ENCODE measurements around the gene INAFM1. TPM values are rescaled to one million over a fixed set of nuclear protein-coding genes. Genes with fewer than 3 reads are reported as not detected.
"Not testable (repeated sequence)": the region's sequence is repeated elsewhere in the genome, so short reads cannot be mapped to it uniquely, and the experiment has no call there.

The INAFM1 gene
- total RNA-seq, 2 experiments from 2014 or later, result 9.8 to 10.6 TPM

DNA sequence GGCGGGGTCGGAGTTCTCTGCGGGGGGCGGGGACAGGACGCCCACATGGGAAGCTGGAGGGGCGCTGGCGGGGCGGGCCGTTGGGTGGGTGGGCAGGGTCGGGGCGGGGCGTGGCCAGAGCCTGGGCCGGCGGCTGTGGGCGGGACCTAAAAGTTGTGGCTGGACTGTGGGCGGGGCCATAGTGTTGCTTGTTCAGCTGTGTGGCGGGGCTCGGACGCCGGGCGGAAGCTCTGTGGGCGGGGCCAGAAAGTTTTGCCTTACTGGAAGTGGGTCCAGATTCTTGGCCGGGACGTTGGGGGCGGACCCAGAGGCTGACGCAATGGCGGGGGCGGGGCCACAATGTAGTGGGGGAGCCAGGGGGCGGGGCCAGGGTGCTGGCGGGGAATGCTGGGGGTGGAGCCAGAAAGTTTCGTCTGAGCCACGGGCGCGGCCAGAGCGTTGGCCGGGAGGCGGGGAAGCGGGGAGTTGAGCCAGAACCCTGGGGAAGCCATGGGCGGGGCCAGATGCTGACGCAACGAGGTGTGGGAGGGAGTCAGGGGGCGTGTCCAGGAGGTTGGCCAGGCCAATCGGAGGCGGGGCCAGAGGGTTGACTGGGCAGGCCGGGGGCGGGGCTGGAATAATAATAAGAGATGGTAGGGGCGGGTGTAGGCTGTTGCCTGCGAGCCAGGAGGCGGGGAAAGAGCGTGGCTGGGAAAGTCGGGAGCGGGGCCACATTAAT, 17.8 kb upstream of the INAFM1 start:
- Mint-ChIP-seq H3K9me3 (no peaks in the 10 kb centered on the region), H3K4me3 (peak overlapping the region; percentile 91), H3K36me3 (peaks cover 24% of the 10 kb centered on the region), H3K27ac (peak overlapping the region; percentile 92), H3K4me1 (peaks cover 24% of the 10 kb centered on the region), H3K27me3 (no peaks in the 10 kb centered on the region)
- peak; percentile 100 for DNase-seq

DNA sequence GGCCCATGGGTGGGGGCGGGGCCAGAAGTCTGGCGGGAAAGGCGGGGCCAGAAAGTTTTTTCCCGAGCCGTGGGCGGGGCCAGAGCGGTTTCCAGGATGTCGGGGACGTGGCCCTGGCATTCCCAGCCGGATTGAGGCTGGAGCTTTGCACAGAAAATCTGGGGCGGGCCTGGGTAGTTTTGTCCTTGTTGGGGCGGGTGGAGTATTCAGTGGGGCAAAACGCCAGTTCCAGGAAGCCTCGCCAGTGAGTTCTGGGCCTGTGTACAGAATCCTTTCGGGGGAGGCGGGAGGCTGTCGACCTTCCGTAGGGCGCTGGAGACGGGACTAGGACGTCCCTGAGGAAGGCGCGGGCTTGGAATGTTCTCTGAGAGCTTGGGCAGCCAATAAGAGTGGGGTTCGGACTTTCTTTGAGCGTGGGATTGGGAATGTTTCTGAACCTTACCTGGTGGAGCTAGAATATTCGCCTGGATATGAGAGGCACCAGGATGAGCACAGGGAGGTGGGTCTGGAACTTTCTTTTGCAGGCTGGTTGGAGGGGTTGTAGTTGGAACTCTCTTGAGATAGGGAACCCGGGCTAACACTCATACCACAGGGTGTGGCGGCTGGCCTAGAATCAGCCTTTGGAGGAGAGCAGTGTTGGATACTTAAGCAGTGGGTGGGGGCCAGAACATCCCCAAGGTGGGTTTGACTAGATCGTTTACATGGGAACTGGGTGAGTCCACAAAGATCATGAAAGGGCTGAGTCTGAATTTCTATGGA, 17.1 kb upstream of the INAFM1 start:
- peaks cover 24% of the 10 kb centered on the region for H3K4me1 Mint-ChIP-seq
- H3K36me3 Mint-ChIP-seq, result peaks cover 28% of the 10 kb centered on the region
- H3K4me3 Mint-ChIP-seq, result peak overlapping the region; percentile 91
- DNase-seq, result no peak
- no peaks in the 10 kb centered on the region for H3K27me3 Mint-ChIP-seq
- H3K9me3 Mint-ChIP-seq, result no peaks in the 10 kb centered on the region
- H3K27ac Mint-ChIP-seq, result peak overlapping the region; percentile 92

DNA sequence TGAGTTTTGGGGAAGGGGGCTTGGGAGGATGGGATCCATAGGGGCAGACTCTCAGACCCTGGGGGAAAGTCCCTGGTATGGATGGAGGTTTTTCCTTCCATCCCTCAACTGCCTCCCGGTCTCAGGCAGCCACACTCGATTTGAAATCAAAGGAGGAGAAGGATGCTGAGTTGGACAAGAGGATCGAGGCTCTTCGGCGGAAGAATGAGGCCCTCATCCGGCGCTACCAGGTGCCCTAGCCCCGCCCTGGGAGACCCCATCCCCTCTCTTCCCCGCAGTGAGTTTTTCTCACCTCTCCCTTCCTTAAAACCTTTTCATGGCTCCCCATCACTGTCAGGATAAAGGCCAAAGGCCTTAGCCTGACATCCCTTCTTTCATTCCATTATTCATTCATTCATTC, 16.3 kb upstream of the INAFM1 start:
- Mint-ChIP-seq H3K4me1 (peaks cover 24% of the 10 kb centered on the region), H3K36me3 (peaks cover 28% of the 10 kb centered on the region), H3K27me3 (no peaks in the 10 kb centered on the region), H3K9me3 (no peaks in the 10 kb centered on the region), H3K27ac (no peak overlapping the region), H3K4me3 (peak overlapping the region; percentile 91)
- DNase-seq, result no peak

DNA sequence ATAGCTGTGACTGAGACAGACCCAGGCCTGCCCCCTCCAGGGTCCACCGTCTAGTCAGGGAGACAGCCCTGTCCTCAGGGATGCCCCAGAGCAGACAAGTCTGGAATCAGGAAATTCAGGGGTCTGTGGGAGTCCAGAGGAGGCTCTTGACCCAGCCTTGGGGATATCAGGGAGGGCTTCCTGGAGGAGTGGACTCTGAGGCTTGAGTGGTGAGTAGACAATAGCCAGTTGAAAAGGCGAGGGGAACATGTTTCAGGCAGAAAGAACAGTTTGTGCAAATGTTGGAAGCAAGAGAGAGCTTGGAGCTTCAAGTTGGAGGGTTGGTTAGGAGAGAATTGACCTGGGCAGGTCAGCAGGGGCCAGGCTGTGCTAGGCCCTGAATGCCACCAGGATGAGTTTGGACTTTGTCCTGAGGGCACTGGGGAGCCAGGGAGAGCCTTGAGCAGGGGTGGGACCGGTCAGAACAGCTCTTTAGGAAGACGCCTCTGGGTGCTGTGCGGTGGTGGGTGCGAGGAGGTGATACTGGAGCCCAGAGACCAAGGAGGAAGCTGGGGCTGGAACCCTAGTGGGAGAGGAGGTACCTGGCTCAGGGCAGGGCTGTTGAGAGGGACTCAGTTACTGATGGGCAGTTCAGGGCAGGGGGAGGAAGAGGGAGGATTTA, 15.7 kb upstream of the INAFM1 start:
- peaks cover 28% of the 10 kb centered on the region for H3K36me3 Mint-ChIP-seq
- peaks cover 24% of the 10 kb centered on the region for H3K4me1 Mint-ChIP-seq
- DNase-seq, result no peak
- H3K4me3 Mint-ChIP-seq, result peak overlapping the region; percentile 50
- H3K27me3 Mint-ChIP-seq, result no peaks in the 10 kb centered on the region
- no peaks in the 10 kb centered on the region for H3K9me3 Mint-ChIP-seq
- no peak overlapping the region for H3K27ac Mint-ChIP-seq

DNA sequence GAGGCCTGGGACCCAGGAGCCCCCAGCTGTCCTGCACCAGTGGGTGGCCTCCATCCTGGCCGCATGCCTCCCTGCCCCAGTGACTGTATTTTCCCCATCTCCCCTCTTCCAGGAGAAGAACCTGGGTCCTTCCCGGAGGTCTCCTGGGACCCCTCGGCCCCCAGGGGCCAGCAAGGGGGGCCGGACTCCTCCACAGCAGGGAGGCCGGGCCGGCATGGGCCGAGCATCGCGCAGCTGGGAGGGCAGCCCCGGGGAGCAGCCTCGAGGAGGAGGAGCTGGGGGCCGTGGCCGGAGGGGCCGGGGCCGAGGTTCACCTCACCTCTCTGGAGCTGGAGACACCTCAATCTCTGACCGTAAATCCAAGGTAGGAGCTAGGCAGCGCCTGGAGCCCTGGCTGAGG, 14.2 kb upstream of the INAFM1 start:
- H3K4me1 Mint-ChIP-seq, result peaks cover 24% of the 10 kb centered on the region
- H3K36me3 Mint-ChIP-seq, result peaks cover 35% of the 10 kb centered on the region
- H3K9me3 Mint-ChIP-seq, result no peaks in the 10 kb centered on the region
- no peak overlapping the region for H3K4me3 Mint-ChIP-seq
- H3K27ac Mint-ChIP-seq, result no peak overlapping the region
- no peak for DNase-seq
- no peaks in the 10 kb centered on the region for H3K27me3 Mint-ChIP-seq

DNA sequence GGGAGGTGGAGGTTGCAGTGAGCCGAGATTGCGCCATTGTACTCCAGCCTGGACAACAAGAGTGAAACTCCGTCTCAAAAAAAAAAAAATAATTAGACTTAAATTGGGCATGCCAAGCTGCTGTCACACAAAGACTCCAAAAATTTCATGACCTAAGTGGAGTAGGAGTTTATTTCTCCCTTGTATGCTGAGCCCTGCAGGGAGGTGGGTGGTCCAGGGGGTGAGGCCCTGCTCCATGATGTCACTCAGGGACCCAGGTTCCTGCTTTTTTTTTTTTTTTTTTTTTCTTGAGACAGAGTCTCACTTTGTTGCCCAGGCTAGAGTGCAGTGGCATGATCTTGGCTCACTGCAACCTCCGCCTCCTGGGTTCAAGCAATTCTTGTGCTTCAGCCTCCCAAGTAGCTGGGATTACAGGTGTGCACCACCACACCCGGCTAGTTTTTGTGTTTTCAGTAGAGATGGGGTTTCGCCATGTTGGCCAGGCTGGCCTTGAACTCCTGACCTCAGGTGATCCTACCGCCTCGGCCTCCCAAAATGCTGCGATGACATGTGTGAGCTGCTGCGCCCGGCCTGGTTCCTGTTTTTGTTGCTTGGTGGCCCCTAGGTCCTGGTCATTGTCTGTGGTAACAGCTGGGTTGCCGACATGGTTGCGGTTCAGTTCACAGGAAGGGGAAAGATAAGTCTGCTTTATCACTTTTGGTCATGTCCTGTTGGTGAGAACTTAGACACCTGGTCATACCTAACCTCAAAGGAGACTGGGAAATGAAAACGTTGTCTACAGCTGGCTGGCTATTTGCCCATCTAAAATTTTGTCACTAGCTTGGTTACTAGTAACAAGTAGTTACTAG, 12.5 kb upstream of the INAFM1 start:
- not testable (repeated sequence) for H3K27me3 Mint-ChIP-seq, H3K4me3 Mint-ChIP-seq, DNase-seq, H3K27ac Mint-ChIP-seq, H3K9me3 Mint-ChIP-seq
- Mint-ChIP-seq H3K36me3 (peaks cover 39% of the 10 kb centered on the region), H3K4me1 (peaks cover 20% of the 10 kb centered on the region)

DNA sequence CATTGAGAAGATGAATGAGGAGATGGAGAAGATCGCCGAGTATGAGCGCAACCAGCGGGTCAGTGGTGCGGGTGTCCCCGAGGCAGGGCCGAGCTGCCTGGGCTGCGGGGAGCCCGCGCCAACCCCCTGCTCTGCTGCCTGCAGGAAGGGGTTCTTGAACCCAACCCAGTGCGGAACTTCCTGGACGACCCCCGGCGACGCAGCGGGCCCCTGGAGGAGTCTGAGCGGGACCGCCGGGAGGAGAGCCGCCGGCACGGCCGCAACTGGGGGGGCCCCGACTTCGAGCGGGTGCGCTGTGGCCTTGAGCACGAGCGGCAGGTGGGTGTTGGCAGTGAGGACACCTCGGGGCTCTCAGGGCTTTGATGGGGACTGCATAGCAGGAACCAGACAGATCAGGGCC, 10.1 kb upstream of the INAFM1 start:
- no peak for DNase-seq
- H3K27ac Mint-ChIP-seq, result no peak overlapping the region
- no peak overlapping the region for H3K4me3 Mint-ChIP-seq
- peaks cover under 1% of the 10 kb centered on the region for H3K4me1 Mint-ChIP-seq
- H3K9me3 Mint-ChIP-seq, result no peaks in the 10 kb centered on the region
- H3K36me3 Mint-ChIP-seq, result peaks cover 27% of the 10 kb centered on the region
- H3K27me3 Mint-ChIP-seq, result no peaks in the 10 kb centered on the region

DNA sequence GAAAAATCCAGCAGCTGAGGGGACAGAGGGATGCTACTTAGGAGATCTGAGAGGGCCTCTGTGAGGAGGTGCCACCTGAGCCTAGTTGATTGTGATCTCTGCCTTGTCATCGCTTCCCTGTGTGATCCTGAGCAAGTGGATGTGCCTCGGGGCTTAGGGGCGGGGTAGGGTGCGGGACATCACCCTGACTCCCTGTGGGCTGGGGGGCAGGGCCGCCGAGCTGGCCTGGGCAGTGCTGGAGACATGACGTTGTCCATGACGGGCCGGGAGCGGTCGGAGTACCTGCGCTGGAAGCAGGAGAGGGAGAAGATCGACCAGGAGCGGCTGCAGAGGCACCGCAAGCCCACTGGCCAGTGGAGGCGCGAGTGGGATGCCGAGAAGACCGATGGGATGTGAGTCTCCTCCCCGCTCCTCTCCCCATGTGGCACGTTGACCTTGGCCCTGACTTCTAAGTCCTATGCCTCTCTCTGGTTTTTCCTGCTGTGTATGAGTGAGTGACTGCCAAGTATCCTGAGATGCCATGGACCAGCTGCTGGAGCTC, 8.2 kb upstream of the INAFM1 start:
- no peak for DNase-seq
- Mint-ChIP-seq H3K9me3 (no peaks in the 10 kb centered on the region), H3K36me3 (peaks cover 17% of the 10 kb centered on the region), H3K27ac (no peak overlapping the region), H3K4me3 (no peak overlapping the region), H3K27me3 (no peaks in the 10 kb centered on the region), H3K4me1 (no peaks in the 10 kb centered on the region)

DNA sequence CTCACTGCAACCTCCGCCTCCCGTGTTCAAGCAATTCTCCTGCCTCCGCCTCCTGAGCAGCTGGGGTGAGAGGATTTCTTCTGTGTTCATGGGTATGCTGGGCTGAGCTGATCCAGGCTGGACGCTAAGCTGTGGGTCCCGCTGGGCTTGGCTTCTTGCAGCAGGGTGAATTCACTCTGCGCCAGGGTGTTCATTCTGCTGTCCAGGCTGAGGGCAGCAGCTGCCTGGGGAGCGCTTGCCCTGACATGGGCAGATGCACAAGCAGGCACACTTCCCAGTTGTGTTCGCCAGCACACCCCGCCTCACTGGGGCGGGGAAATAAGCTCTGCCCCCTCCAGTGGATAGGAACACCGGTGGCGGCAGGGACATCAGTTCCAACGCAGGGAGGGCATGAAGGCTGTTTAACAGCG, 7.3 kb upstream of the INAFM1 start:
- no peak for DNase-seq
- Mint-ChIP-seq H3K9me3 (no peaks in the 10 kb centered on the region), H3K36me3 (peaks cover 14% of the 10 kb centered on the region), H3K27me3 (no peaks in the 10 kb centered on the region), H3K27ac (no peak overlapping the region), H3K4me1 (peaks cover 2% of the 10 kb centered on the region), H3K4me3 (no peak overlapping the region)

DNA sequence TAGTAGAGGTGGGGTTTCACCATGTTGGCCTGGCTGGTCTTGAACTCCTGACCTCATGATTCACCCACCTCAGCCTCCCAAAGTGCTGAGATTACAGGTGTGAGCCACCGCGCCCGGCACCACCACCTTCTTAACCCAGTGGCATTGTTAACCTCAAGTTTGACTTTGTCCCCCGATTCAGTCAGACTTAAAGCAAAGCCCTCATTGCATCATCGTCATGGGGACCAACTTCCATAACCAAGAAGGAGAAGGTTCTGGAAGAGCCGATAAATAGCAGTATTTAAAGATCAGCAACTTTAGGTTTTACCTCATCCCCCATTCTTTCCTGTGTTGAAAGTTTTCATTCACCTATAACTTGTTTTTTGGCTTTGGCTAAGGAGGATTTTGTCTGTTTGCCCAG, 6.7 kb upstream of the INAFM1 start:
- H3K4me3 Mint-ChIP-seq, result no peak overlapping the region
- no peaks in the 10 kb centered on the region for H3K9me3 Mint-ChIP-seq
- H3K4me1 Mint-ChIP-seq, result peaks cover 9% of the 10 kb centered on the region
- no peak overlapping the region for H3K27ac Mint-ChIP-seq
- H3K27me3 Mint-ChIP-seq, result no peaks in the 10 kb centered on the region
- peaks cover 14% of the 10 kb centered on the region for H3K36me3 Mint-ChIP-seq
- no peak for DNase-seq

DNA sequence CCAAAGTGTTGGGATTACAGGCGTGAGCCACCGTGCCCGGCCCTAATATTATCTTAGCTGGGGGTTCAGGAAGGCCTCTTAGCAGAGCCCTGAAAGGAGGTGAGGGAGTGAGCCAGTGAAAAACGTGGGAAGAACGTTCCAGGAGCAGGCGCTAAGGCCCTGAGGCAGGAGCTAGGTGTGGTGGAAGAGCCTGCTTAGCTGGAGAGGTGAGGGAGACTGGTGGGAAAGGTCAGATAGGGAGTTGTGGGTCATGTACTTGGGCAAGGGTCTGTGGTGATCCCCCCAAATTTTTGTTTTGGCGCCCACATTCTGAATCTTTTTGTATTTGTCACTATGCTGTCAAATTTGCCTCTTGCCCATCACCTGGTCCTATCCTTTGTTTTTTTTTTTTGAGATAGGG, 5.1 kb upstream of the INAFM1 start:
- no peak for DNase-seq
- H3K4me3 Mint-ChIP-seq, result no peak overlapping the region
- peaks cover 9% of the 10 kb centered on the region for H3K4me1 Mint-ChIP-seq
- H3K9me3 Mint-ChIP-seq, result no peaks in the 10 kb centered on the region
- peaks cover 10% of the 10 kb centered on the region for H3K36me3 Mint-ChIP-seq
- H3K27me3 Mint-ChIP-seq, result no peaks in the 10 kb centered on the region
- H3K27ac Mint-ChIP-seq, result peak overlapping the region; percentile 39

DNA sequence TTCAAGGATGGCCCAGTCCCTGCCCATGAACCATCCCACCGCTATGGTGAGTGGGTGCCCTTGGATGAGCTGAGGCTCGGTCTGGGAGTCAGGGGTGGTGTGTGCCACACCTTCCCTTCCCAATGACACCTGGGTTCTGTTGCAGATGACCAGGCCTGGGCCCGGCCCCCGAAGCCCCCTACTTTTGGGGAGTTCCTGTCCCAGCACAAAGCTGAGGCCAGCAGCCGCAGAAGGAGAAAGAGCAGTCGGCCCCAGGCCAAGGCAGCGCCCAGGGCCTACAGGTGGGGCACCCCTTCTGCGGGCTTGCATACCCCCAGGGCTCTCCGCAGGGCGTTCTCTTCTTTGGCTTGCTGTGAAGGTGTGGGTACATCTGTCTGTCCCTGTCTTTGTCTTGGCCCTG, 4.3 kb upstream of the INAFM1 start:
- Mint-ChIP-seq H3K27me3 (no peaks in the 10 kb centered on the region), H3K36me3 (peaks cover 9% of the 10 kb centered on the region), H3K9me3 (no peaks in the 10 kb centered on the region), H3K4me1 (peaks cover 12% of the 10 kb centered on the region), H3K27ac (no peak overlapping the region), H3K4me3 (no peak overlapping the region)
- DNase-seq, result no peak

DNA sequence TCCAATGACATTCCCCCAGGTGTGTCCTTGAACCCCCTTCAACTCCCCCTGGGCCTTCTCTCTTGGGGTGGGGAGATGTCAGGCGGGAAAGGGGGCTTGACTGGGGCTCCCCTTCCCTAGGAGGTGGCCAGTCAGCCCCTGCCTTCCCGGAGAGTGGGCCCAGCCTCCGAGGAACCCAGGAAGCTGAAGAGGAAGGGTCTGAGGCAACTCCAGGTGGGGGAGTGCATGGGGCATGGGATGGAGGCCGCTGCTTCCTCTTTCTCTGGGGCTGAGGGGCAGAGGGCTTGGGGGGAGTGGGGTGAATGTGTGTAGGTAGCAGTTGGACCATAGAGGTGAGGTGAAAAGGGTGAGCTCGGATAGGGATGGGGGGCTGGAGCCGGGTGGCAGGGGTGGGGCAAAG, 2.7 kb upstream of the INAFM1 start:
- no peak overlapping the region for H3K4me3 Mint-ChIP-seq
- DNase-seq, result no peak

DNA sequence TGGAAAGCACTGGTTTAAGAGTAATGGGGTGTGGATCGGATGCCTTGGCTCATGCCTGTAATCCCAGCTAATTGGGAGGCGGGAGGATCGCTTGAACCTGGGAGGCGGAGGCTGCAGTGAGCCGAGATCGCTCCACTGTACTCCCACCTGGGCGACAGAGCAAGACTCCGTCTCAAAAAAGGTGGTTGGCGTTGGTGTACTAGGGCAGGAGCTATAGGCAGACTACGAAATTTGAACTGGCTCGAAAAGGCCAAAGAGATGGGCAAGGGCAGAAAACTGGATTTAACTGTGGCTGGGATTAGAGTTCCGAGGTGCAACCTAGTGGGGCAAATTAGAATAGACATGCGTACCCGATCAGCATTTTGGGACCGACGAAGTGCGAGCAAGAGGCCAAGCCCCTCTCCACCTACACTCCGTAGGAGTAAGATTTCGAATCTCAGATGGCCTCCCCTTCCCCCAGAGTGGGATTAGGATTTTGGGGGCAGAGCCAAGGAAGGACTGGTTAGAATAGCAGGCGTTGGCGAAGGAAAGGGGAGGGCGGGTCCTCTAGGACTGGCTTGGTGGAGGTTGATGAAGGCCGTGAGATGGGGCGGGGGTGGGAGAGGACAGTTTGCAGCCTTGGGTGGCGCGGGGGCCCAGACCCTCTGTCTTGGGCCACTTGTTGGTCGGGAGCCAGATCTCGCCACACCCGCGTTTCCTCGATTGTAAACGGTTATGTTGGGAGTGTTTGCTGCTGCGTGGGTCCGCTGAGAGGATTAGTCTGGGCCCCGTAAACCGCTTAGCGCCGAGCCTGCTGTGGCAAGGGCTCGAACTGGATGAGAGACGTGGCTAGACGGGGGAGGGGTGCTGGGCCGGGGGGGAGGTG, 2.0 kb upstream of the INAFM1 start:
- Mint-ChIP-seq H3K4me1 (peaks cover 16% of the 10 kb centered on the region), H3K9me3 (no peaks in the 10 kb centered on the region), H3K4me3 (peak overlapping the region; percentile 94), H3K36me3 (peaks cover 8% of the 10 kb centered on the region), H3K27ac (peak overlapping the region; percentile 90), H3K27me3 (no peaks in the 10 kb centered on the region)
- no peak for DNase-seq

More for the DNA sequence above, 2.7 kb upstream of the INAFM1 start:
- peaks cover 8% of the 10 kb centered on the region for H3K36me3 Mint-ChIP-seq
- H3K27me3 Mint-ChIP-seq, result no peaks in the 10 kb centered on the region
- H3K9me3 Mint-ChIP-seq, result no peaks in the 10 kb centered on the region
- peaks cover 16% of the 10 kb centered on the region for H3K4me1 Mint-ChIP-seq
- H3K27ac Mint-ChIP-seq, result no peak overlapping the region
